Measurements from ENCODE around the gene ALKAL2. TPM values are rescaled to one million over a fixed set of nuclear protein-coding genes. Genes with fewer than 3 reads are reported as not detected.

The ALKAL2 gene
- total and polyA plus RNA-seq, 2 of the 13 experiments (the other 11 are each of a cell fraction or from before 2014, with no cell fraction given): 0.22 to 1.7 TPM

DNA sequence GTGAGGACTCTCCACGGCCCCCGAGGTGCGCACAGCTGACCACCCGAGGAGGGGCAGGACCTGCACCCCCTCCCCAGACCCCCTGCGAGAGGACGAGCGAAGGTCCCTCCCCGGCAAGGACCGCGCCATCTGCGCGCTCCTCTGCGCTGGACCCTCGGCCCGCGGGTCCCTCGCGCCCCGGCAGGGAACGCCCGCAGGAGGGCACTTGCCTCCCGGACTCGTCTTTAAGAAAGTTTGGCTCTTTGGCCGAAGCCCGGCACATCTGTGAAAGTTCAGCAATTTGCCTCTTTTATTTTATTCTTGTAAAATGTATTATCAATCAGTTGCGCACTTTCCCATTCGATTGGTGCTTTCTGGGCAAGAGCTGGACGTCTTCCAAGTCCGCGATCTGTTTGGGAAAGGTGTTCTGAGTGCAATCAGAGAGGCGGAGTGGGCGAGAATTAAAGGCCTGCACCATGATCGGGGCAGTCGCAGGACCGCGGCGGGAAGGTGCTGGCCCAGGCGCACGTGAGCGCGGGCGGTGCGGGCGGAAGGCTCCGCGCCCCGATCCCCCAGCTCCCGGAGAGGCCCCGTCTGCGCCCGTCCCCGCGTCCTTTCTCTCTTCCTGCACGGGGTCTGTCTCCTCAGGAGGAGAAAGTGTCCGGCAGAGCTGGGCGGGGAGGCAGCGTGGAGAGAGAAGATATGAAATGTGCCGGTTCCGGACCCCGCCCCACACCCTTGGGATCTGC, 1.6 kb upstream of the ALKAL2 start (continued):
- TF ChIP-seq HOMEZ (CRISPR knock-in tag; IDR thresholded peaks at IDR 0.05; ENCODE audit: low read depth) (no peak), ZNF850 (CRISPR knock-in tag; conservative IDR thresholded peaks at IDR 0.05) (no peak), ZNF234 (CRISPR knock-in tag; conservative IDR thresholded peaks at IDR 0.05) (0 out of 2 replicates have a peak, but pooled peaks have one; percentile 28), ZFYVE20 (CRISPR knock-in tag; IDR thresholded peaks at IDR 0.05; ENCODE audit: borderline replicate concordance, low read depth) (no peak), FOXC1 (CRISPR knock-in tag; IDR thresholded peaks at IDR 0.05; ENCODE audit: borderline replicate concordance) (0 out of 2 replicates have a peak, but pooled peaks have one; percentile 4), ATF7-NPFF (CRISPR knock-in tag; IDR thresholded peaks at IDR 0.05; ENCODE audit: low read depth) (no peak), BORCS8-MEF2B (CRISPR knock-in tag; IDR thresholded peaks at IDR 0.05) (peak; percentile 22; the same call in 1 of the 2 replicates), RCOR2 (CRISPR knock-in tag; IDR thresholded peaks at IDR 0.05) (no peak), ZNF724P (CRISPR knock-in tag; IDR thresholded peaks at IDR 0.05; ENCODE audit: borderline replicate concordance) (peak; percentile 50; the same call in 1 of the 2 replicates), CEBPZ (IDR thresholded peaks at IDR 0.05; ENCODE audit: low read length) (no peak), ZHX1 (CRISPR knock-in tag; IDR thresholded peaks at IDR 0.05; ENCODE audit: low read depth) (no peak), ZNF777 (CRISPR knock-in tag; IDR thresholded peaks at IDR 0.05) (peak; percentile 70; the same call in 1 of the 2 replicates), ZNF605 (CRISPR knock-in tag; IDR thresholded peaks at IDR 0.05) (0 out of 2 replicates have a peak, but pooled peaks have one; percentile 32), XRCC5 (optimal IDR thresholded peaks at IDR 0.05; ENCODE audit: low read length) (no peak), ZNF34 (CRISPR knock-in tag; IDR thresholded peaks at IDR 0.05; ENCODE audit: borderline replicate concordance) (no peak), ARHGAP35 (CRISPR knock-in tag; IDR thresholded peaks at IDR 0.05; ENCODE audit: borderline replicate concordance) (peak; percentile 73; the same call in 1 of the 2 replicates), PCBP2 (optimal IDR thresholded peaks at IDR 0.05; ENCODE audit: low read depth, low read length, poor library complexity, severe bottlenecking) (no peak), YEATS4 (CRISPR knock-in tag; IDR thresholded peaks at IDR 0.05; ENCODE audit: borderline replicate concordance) (no peak), KLF16 (CRISPR knock-in tag; IDR thresholded peaks at IDR 0.05) (peak in 1 of 2 experiments; percentile 55; a peak in 1 of 4 replicates)
- TF ChIP-seq, protein P1, sequence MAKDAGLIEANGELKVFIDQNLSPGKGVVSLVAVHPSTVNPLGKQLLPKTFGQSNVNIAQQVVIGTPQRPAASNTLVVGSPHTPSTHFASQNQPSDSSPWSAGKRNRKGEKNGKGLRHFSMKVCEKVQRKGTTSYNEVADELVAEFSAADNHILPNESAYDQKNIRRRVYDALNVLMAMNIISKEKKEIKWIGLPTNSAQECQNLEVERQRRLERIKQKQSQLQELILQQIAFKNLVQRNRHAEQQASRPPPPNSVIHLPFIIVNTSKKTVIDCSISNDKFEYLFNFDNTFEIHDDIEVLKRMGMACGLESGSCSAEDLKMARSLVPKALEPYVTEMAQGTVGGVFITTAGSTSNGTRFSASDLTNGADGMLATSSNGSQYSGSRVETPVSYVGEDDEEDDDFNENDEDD (CRISPR knock-in tag; IDR thresholded peaks at IDR 0.05; ENCODE audit: borderline replicate concordance): peak; percentile 63; the same call in 1 of the 2 replicates

All from HepG2 (cell line).